Muscle of leg (tissue), 11 donors: ENCODE results near the gene NKIRAS2. TPM values are rescaled to one million over a fixed set of nuclear protein-coding genes. Genes with fewer than 3 reads are reported as not detected.

Experiments used
- DNase-seq: peaks from one replicate; pipeline ENCODE4 v3.0.0; 2013
- H3K27ac ChIP-seq: one replicate; pipeline ENCODE4 v1.5.1; 2013; ENCODE audit warnings: mild to moderate bottlenecking, low read length, control low read depth
- H3K27me3 ChIP-seq: one replicate; pipeline ENCODE4 v1.6.1; 2013; ENCODE audit warnings: low read length; ENCODE audit not compliant: control insufficient read depth, insufficient read depth
- H3K36me3 ChIP-seq: one replicate; pipeline ENCODE4 v1.6.1; 2013; ENCODE audit warnings: low read length; ENCODE audit not compliant: control insufficient read depth, insufficient read depth
- H3K4me1 ChIP-seq: one replicate; pipeline ENCODE4 v1.6.1; 2013; ENCODE audit warnings: low read length; ENCODE audit not compliant: control insufficient read depth, insufficient read depth
- H3K4me3 ChIP-seq: one replicate; pipeline ENCODE4 v1.5.1; 2013; ENCODE audit warnings: low read length, control low read depth
- H3K9me3 ChIP-seq: replicated peaks from 2 replicates; pipeline ENCODE4 v1.6.1; 2013; ENCODE audit warnings: low read depth, low read length; ENCODE audit not compliant: control insufficient read depth
- WGBS: methylation state at CpG from one replicate; pipeline ENCODE4 v1.1.5; 2013; ENCODE audit warnings: missing lambda C conversion rate; ENCODE audit not compliant: insufficient coverage; 5-methylcytosine and 5-hydroxymethylcytosine counted together
- polyA plus RNA-seq, 8 donors: library from polyadenylated mRNA; unstranded; fragments of 120-200 nt; gene quantifications; one replicate each; pipeline versions ENCODE4 v1.2.1 to v1.2.3, GENCODE V29; 2013; ENCODE audit warnings: inconsistent platforms in 1 of 8, low replicate concordance in 1 of 8; ENCODE audit not compliant: insufficient read length in 8 of 8, insufficient read depth in 1 of 8
- total RNA-seq: library from RNA; stranded (reverse); fragments of 120-200 nt; gene quantifications from one replicate; pipeline ENCODE4 v1.2.4, GENCODE V29; 2013

NKIRAS2 gene
- total and polyA plus RNA-seq, 9 donors, result 35.0 to 55.8 (median 47.7) TPM

- Histone ChIP-seq H3K27ac (no peak overlapping the region), H3K27me3 (no peaks in the 10 kb centered on the region), H3K9me3 (no peaks in the 10 kb centered on the region), H3K36me3 (peaks cover 8% of the 10 kb centered on the region), H3K4me3 (no peak overlapping the region), H3K4me1 (no peaks in the 10 kb centered on the region)
- WGBS, result 60% methylated on average over 3 of the region's 5 CpGs
- no peak for DNase-seq
Measured at GRCh38 chr17:42038221-42038973, 18.5 kb downstream of the NKIRAS2 start.

GRCh38 chr17:42039794-42040763, 20.2 kb downstream of the NKIRAS2 start:
- no peak for DNase-seq
- whole genome bisulfite sequencing, result 35% methylated on average over 77 of the region's 77 CpGs
- no peaks in the 10 kb centered on the region for H3K27me3 ChIP-seq
- no peaks in the 10 kb centered on the region for H3K9me3 ChIP-seq
- no peaks in the 10 kb centered on the region for H3K4me1 ChIP-seq
- peaks cover 8% of the 10 kb centered on the region for H3K36me3 ChIP-seq
- no peak overlapping the region for H3K4me3 ChIP-seq
- no peak overlapping the region for H3K27ac ChIP-seq

GRCh38 chr17:42040818-42041217, 20.9 kb downstream of the NKIRAS2 start:
- DNase-seq, result no peak
- no peaks in the 10 kb centered on the region for H3K27me3 ChIP-seq
- WGBS, result 89% methylated on average over 10 of the region's 10 CpGs
- peaks cover 8% of the 10 kb centered on the region for H3K36me3 ChIP-seq
- no peaks in the 10 kb centered on the region for H3K9me3 ChIP-seq
- H3K27ac ChIP-seq, result no peak overlapping the region
- no peaks in the 10 kb centered on the region for H3K4me1 ChIP-seq
- no peak overlapping the region for H3K4me3 ChIP-seq

- Histone ChIP-seq H3K4me1 (no peaks in the 10 kb centered on the region), H3K27ac (no peak overlapping the region), H3K9me3 (no peaks in the 10 kb centered on the region)
Measured at GRCh38 chr17:42041619-42042018, 21.7 kb downstream of the NKIRAS2 start.

GRCh38 chr17:42042598-42043319, 22.9 kb downstream of the NKIRAS2 start:
- H3K9me3 ChIP-seq, result no peaks in the 10 kb centered on the region
- H3K27ac ChIP-seq, result no peak overlapping the region
- DNase-seq, result no peak
- no peaks in the 10 kb centered on the region for H3K4me1 ChIP-seq
- WGBS, result 89% methylated on average over 18 of the region's 20 CpGs
- peaks cover 8% of the 10 kb centered on the region for H3K36me3 ChIP-seq
- no peak overlapping the region for H3K4me3 ChIP-seq
- no peaks in the 10 kb centered on the region for H3K27me3 ChIP-seq

More at GRCh38 chr17:42041619-42042018, 21.7 kb downstream of the NKIRAS2 start:
- no peak overlapping the region for H3K4me3 ChIP-seq
- DNase-seq, result no peak
- H3K27me3 ChIP-seq, result no peaks in the 10 kb centered on the region
- peaks cover 8% of the 10 kb centered on the region for H3K36me3 ChIP-seq

- H3K4me1 ChIP-seq, result peaks cover 9% of the 10 kb centered on the region
- H3K9me3 ChIP-seq, result no peaks in the 10 kb centered on the region
- DNase-seq, result no peak
- 67% methylated on average over 1 of the region's 1 CpG for WGBS
- peaks cover 8% of the 10 kb centered on the region for H3K36me3 ChIP-seq
- no peak overlapping the region for H3K27ac ChIP-seq
- H3K4me3 ChIP-seq, result no peak overlapping the region
- no peaks in the 10 kb centered on the region for H3K27me3 ChIP-seq
Measured at GRCh38 chr17:42045719-42046118, 25.8 kb downstream of the NKIRAS2 start.

- peaks cover 7% of the 10 kb centered on the region for H3K36me3 ChIP-seq
- 94% methylated on average over 7 of the region's 12 CpGs for WGBS
- H3K27me3 ChIP-seq, result peaks cover 8% of the 10 kb centered on the region
- no peak for DNase-seq
- no peaks in the 10 kb centered on the region for H3K9me3 ChIP-seq
- H3K4me1 ChIP-seq, result peaks cover 12% of the 10 kb centered on the region
- H3K4me3 ChIP-seq, result no peak overlapping the region
- H3K27ac ChIP-seq, result no peak overlapping the region
Measured at GRCh38 chr17:42047343-42047742, 27.5 kb downstream of the NKIRAS2 start.

- no peaks in the 10 kb centered on the region for H3K36me3 ChIP-seq
- no peak overlapping the region for H3K27ac ChIP-seq
- peak overlapping the region; percentile 70 for H3K4me3 ChIP-seq
- peaks cover 18% of the 10 kb centered on the region for H3K4me1 ChIP-seq
- H3K27me3 ChIP-seq, result peaks cover 26% of the 10 kb centered on the region
- DNase-seq, result no peak
- 0% methylated on average over 6 of the region's 7 CpGs for WGBS
- no peaks in the 10 kb centered on the region for H3K9me3 ChIP-seq
Measured at GRCh38 chr17:42049834-42050392, 30.0 kb downstream of the NKIRAS2 start.

- DNase-seq, result peak; percentile 73
- no peak within 1 kb of the TSS for H3K27ac ChIP-seq
- no peaks in the 10 kb centered on the region for H3K36me3 ChIP-seq
- H3K9me3 ChIP-seq, result no peaks in the 10 kb centered on the region
- H3K4me3 ChIP-seq, result peak within 1 kb of the TSS; percentile 70
- peaks cover 18% of the 10 kb centered on the region for H3K4me1 ChIP-seq
- under 1% methylated on average over 60 of the region's 65 CpGs for WGBS
- peaks cover 32% of the 10 kb centered on the region for H3K27me3 ChIP-seq
Measured at GRCh38 chr17:42050393-42051012, 30.6 kb downstream of the NKIRAS2 start, which contains the start of gene C17orf113. Gene C17orf113, minus strand, starts transcription at chr17:42050601. Its CDS starts 7,225 bp downstream, at chr17:42043376.
